NCI-H2107 treated with DMSO at 0.1 percent for 48 hours (cell line): ENCODE results near the gene HSPB6.

Experiments used
- DNase-seq: peaks from one replicate; lab custom pipeline; 2025; ENCODE audit not compliant: unreplicated experiment; lab: John Stamatoyannopoulos, UW

The HSPB6 gene

DNA sequence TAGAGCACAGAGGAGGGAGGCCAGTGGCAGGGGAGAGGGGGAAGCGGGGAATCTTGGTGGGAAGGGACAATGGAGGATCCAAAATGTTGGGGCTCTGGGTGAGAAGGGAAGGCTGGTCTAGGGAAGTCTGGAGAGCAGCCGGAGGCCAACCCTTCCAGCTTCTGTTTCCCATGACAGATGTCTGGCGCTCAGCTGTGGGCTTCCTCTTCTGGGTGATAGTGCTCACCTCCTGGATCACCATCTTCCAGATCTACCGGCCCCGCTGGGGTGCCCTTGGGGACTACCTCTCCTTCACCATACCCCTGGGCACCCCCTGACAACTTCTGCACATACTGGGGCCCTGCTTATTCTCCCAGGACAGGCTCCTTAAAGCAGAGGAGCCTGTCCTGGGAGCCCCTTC is 10.3 kb downstream of the HSPB6 start:
- no peak for DNase-seq

DNA sequence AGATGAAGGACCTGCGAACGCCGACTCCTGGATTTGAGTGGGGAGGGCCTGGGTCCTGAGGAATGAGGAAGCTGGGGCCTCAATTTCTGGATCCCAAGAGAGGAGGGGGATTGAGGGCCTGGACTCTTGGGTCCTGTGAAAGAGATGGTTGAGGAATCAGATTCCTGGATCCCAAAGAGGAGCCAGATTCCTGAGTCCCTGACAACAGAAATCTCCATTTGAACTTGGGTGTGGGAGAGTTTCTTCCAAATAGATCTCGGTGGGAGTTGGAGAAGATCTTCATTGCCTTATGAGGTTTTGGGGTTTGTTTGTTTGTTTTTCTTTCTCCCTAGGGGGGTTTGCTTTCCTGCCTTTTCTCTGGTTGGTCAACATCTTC is 10.8 kb downstream of the HSPB6 start:
- no peak for DNase-seq

DNA sequence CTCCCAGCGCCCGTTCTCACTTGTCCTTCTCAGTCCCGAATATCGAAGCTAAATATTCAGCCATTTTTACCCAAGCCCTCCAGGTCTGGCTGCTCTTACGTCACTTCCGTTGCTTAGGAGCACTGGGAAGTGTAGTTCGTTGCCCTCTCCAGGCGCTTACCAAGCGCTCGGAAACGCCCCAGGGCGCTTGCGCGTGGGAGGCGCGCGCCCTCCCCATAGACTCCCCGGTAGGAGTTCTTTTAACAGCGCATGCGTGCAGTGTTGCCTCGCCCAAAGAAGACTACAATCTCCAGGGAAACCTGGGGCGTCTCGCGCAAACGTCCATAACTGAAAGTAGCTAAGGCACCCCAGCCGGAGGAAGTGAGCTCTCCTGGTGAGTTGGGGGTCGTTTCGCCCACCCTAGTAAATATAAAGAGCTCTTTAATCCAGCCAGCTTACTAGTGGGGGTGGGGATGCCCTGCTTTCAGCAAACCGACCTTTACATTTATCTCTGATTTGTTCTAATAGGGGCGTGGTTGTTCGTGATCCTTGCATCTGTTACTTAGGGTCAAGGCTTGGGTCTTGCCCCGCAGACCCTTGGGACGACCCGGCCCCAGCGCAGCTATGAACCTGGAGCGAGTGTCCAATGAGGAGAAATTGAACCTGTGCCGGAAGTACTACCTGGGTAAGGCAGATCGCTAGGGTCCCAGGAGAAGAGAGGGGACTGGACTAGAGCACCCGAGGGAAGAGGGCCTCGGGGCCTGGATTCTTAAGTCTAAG is 11.3 kb downstream of the HSPB6 start, which contains the start of the genes PSENEN and U2AF1L4:
Gene PSENEN, plus strand, starts transcription at position 324 of the 759 bp plus-strand sequence. Its CDS starts 280 bp downstream, at position 604.
Gene U2AF1L4, minus strand, starts transcription at position 91 of the 759 bp plus-strand sequence. Its CDS starts 27 bp downstream, at position 64.
- peak; percentile 97 for DNase-seq

DNA sequence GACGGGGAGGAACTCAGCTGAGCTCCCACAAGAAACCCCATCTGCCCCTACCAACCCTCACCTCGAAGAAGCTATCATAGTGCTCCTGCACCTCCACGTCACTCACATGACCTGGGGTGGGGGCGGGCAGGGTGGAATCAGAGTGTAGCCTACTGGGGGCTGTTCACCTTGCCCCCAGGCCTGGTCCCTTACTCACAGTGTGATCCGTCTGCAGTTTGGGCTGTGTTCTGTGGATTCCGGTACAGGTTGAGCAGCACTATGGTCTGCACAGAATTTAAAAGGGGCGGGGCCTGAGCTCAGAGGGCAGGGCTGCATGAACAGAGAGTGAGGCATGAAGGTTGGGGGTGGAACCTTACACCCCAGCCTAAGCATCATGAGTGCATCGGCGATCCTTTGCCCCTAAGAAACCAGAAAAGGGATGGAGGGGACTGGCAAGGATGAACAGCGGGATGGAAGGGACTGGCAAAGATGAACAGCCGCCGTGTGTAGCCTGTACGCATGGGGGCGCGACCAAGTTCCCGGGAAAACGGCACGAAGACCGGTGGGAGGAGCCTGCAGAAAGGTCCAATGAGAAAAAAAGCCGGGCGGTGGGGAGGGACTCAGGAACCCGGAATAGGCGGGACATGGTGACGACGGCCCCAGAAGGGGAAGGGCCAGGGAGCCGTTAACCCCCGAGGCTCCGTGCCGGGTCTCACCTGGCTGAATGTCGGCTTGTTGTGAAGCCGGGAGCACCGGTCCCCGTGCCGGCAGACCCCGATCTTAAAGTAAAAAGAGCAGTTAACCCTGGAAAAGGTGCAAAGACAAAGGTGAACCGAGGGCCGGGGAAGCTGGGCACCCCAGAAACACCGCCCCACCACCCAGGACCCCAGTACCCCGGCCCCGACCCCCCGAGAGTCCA is 12.2 kb downstream of the HSPB6 start:
- DNase-seq, result peak; percentile 93

DNA sequence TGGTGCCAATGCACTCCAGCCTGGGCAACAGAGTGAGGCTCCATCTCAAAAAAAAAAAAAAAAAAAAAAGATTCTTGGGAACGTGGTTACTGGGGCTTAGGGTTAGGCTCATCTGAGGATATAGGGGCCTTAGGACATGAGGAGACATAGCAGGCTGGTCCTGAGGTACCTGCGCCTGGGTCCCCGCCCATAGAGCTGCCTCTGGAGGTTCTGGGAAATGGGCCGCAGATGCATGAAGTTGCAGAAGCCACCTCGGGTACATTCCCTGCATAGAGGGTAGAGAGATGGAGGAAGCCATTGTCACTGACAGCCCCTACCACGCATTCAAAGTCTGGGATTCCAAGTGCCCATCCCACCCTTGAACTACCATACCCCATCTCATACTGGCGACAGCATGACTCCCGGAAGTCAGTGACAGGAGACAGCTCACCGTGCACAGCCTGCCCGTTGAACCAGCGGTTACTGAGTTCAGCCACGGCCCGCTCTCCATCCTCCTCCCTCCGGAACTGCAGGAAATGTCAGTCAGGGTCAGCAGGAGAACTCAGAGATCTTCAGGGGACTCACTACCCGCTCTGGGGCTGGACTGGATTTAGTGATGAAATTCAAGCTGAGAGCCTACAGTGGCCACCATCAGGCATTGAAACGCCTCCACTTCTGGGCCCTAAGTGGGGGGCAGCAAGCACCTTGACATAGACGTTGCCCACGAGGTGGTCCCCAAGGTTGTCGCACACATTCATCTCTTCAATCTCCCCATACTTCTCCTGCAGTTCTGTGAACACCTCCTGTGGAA is 13.0 kb downstream of the HSPB6 start:
- DNase-seq, result no peak

DNA sequence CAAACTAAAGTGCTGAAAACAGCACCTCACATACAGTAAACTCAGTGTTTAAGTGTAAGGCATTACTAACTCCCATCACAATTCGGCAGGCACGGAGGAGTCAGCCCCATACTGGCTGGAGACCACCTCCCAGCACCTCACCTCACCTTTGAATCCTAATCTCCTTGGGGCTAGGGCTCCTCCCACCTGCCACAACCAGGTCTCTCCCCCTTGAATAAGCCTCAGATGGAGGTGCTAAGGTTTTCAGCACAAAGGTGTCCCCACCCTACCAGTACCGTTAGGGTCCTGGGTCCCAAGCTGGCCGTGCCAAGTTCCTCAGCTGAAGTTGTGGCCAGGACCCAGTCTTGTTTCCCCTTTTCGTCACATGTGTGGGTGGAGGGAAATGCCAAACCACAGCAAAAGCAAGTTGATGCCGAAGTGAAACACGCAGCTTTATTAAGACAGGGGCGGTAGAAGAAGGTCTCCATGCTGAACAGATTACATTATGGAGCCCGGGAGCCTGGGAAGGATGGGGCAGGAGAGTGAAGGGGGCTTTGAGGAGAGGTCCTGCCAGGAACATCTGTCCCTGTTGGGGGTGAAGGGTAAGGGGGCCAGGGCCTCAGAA is 14.6 kb downstream of the HSPB6 start, which contains the start of gene IGFLR1:
Gene IGFLR1, minus strand, starts transcription at position 332 of the 604 bp plus-strand sequence. CDS start 1,272 bp downstream, outside the sequence.
- DNase-seq, result no peak

DNA sequence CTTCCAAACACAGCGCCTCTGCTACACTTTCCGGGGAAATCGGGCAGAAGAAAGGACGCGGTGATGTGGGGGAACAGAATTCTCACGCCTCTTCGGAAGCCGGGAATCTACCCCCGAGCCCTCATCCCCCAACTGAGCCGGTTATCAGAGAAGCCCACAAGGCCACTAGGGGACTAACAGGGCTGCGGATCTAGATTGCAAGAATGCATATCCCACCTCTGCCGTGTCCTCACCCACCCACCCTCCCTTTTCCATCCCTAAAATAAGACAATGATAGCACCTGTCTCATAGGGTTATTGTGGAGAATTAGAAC is 15.7 kb downstream of the HSPB6 start:
- DNase-seq, result no peak

DNA sequence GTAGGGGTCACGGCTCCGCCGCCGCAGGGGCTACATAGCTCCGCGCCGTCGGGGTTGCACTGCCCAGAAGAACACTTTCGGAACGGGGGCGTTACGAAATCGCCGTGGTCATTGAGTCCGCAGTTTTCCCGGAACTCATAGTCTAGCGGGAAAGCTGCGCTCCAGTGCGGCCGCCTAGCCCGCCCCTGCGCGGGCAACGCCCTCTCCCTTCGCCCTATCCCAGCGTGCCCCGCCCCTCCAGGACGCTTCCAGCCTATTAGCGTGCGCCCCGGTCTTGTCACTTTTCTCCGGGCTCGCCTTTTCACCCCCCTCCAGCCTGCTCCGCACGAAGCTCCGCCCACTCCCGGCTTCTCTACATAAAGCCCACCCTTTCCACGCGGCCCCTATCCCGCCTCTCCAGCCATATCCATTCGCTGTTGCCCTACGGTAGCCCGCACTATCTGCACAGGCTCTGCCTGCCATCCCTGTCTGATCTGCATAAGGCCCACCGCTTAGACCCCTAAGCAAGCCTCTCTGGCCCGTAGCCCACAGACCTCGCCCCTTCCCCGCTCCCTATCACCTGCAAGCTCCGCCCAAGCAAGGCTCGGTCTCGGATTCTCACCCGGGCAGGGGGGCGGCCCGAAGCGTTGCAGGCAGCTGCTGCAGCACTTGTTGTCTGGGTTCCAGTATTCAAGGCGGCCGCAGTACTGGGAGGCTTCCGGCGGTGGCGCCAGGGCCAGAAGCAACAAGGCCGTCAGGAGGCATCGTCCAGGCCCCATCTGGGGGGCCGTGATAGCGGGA is 16.2 kb downstream of the HSPB6 start:
- DNase-seq, result peak; percentile 95

DNA sequence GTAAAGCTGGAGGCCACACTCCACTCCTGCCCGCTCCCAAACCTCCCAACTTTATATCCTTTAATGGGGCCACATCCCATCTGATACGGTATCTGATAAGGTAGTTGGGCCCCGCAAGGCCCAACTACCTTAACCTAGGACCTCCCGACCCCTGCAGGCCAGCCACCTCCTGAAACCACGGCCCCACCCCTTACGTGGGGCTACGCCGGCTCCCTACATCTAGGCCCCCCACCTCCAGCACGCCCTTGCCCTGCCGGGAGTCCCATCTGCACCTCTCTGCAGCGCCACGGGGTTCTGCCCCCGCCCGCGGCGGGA is 16.8 kb downstream of the HSPB6 start:
- no peak for DNase-seq

DNA sequence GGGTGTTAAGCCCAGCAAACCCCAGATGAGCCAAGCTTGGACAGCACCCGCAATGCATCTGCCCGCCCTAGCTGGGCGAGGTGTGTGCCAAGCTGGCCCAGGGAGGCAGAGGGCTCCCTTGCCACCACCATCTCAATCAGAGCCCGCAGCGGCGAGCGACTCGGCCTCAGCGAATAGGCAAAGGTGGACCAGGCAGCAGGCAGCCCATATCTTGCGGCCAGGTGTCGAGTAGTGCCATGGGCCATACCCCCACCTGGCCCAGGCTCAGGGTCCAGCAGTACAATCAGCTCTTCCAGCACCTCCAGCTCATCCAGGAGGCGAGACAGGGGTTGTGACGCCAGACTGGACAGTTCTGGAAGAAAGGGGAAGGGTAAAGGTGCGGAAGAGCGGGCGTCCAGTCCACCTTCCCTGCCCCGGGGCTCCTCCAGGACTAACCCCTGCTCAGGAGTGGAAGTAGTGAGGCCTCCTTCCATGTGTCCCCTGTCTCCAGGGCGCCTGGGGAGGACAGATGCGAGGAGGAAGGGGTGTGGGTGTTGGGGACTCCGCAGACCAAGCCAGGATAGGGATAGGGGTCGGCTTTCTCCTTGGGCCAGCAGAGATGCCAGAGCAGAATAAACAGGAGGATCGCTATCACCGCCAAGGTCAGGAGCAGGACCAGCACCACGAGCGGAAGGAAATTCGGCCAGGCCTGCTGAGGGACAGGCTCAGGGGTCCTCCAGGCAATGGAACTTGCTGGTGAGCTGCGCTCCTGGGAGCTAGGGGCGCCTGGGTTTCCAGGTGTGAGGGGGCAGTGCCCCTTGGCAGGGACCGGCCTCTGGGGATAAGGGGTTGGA is 17.3 kb downstream of the HSPB6 start:
- DNase-seq, result no peak

DNA sequence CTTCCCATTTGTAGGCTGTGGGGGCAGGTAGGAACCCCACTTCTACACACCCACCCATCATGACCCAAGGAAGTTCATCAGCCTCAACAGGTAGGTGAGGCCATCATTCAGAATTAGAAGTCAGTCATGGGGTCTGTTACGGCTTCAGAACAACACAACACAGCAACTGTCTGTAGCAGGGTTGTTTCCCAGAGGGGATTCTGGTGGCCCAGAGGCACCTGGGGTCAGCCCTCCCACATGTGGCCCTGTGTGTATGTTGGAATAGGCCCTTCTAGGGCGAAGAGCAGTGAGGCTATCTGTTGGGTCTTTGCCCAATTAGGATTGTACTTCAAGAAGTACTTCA is 18.0 kb downstream of the HSPB6 start:
- DNase-seq, result no peak

DNA sequence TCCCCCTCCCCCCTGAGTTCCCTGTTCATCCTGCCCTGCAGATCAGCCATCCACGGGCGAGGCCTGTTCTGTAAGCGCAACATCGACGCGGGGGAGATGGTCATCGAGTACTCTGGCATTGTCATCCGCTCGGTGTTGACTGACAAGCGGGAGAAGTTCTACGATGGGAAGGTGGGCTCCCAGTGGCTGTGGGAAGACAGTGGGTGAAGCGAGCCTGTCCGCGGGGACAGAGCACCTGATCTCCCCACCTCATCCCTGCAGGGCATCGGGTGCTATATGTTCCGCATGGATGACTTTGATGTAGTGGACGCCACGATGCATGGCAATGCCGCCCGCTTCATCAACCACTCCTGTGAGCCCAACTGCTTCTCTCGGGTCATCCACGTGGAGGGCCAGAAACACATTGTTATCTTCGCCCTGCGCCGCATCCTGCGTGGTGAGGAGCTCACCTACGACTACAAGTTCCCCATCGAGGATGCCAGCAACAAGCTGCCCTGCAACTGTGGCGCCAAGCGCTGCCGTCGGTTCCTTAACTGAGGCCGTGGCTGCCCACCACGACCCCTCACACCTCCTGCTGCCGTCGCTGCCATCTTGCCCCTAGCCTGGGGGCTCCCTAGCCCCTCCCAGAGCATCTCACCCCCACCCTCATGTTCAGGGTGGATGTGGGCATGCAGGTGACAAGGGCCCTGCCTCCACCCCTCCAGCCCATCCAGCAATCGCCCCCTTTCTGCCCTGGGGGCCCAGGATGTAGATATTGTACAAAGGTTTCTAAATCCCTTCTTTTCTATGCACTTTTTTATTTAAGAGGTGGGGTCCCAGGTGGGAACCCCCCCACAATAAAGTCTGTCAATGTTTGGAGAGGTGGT is 18.6 kb downstream of the HSPB6 start:
- DNase-seq, result no peak

DNA sequence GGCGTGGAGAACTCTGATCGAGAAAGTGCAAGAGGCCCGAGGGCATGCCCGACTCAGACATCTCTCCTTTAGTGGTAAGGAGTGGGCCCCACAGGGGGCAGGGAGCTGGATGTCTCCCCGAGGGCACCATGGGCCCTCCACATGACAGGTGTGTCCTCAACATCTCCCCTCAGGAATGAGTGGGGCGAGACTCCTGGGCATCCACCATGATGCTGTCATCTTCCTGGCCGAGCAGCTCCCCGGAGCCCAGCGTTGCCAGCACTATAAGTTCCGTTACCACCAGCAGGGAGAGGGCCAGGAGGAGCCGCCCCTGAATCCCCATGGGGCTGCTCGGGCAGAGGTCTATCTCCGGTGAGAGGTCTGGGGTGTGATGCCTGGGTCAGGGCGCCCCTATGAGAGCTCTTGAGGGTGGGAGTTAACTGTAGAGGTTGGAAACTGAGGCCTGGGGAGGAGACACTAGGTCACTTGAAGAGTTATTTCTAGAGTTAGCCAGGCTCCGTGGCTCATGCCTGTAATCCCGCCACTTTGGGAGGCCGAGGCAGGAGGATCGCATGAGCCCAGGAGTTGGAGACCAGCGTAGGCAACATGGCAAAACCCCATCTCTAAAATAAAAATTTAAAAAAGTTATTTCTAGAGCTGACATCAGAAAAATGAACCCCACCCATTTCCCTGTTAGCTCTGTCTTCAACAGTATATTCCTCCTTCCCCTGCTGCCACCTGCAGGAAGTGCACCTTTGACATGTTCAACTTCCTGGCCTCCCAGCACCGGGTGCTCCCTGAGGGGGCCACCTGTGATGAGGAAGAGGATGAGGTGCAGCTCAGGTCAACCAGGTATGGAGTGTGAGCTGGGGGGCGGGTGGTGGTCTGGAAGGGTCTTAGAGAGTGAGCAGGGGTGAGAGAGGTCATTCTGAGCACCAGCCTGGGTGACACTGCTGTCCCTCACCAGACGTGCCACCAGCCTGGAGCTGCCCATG is 19.6 kb downstream of the HSPB6 start:
- no peak for DNase-seq

DNA sequence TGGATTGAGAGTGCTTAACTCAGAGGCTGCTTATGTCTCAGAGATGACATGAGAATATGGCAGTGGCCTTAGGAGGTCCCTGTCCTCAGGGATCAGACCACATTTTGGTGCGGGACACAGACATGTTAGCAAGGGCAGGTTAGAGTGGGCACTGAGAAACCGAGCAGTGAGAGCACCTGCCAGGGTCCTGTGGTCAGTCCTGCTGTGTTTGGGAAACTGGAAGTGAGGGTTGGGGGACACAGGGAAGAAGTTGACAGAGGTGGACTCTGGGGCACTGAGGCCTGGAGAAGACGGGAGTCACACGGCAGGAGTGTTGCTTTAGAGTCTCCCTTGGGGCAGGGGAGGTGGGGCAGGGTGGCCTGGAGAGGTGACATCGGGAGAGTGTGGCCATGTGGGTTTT is 21.9 kb downstream of the HSPB6 start:
- DNase-seq, result no peak

DNA sequence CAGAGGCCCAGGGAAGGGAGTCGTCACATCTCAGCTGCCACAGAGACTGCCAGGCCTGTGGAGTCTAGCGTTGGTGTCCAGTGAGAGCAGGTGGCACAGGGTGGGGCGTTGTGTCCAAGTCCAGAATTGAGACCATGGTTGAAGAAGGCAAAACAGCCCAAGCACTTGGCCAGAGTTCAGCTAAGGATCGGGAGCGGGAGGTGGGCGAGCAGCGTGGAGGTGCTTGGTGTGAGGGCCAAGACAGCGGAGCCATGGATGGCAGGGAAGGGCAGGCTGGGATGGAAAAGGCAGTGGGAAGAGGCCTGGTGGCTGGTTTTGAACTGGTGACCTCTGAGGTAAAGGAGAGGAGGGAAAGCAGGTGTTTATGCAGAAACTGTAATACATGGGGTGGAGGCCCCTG is 22.6 kb downstream of the HSPB6 start:
- no peak for DNase-seq

DNA sequence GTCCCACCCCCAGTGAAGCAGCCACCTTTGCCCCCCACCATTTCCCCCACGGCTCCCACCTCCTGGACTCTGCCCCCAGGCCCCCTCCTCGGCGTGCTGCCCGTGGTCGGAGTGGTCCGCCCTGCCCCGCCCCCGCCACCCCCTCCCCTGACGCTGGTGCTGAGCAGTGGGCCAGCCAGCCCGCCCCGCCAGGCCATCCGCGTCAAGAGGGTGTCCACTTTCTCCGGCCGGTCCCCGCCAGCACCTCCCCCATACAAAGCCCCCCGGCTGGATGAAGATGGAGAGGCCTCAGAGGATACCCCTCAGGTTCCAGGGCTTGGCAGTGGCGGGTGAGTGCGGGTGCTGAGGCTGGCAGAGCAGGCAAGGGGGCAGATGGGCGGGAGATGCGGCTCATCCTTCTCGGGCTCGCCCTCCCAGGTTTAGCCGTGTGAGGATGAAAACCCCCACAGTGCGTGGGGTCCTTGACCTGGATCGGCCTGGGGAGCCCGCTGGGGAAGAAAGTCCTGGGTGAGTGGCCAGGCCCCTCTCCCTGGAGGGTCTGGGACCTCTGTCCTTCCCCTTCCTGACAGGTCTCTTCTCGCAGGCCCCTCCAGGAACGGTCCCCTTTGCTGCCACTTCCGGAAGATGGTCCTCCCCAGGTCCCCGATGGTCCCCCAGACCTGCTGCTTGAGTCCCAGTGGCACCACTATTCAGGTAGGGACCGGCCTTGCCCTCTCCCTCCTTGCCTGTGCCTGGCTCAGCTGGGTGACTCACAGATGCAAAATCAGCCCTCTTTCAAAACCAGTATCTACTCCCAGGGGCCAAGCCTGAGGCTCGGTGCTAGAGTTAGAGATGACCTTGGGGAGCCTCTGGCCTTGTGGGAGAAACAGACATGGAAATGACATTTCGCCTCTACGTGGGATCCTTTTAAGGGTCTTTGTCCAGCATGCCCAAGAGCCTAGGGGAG is 23.4 kb downstream of the HSPB6 start:
- DNase-seq, result no peak
